Daoy (cell line): ENCODE measurements around the gene TBC1D21. TPM values are rescaled to one million over a fixed set of nuclear protein-coding genes. Genes with fewer than 3 reads are reported as not detected.

Experiments used
- DNase-seq: peaks from one replicate; pipeline ENCODE4 v3.0.0-alpha.2; 2015; ENCODE audit warnings: low read depth
- total RNA-seq: library from RNA; depleted of rRNA; stranded (reverse); fragments of >200 nt; shearing (Covaris generic); gene quantifications from 2 replicates; pipeline ENCODE4 v1.2.3, GENCODE V29; 2014

TBC1D21 gene
- total RNA-seq, 1 experiment from 2014 or later: not detected

- no peak for DNase-seq
Measured at GRCh38 chr15:73858062-73858461, 15.3 kb upstream of the TBC1D21 start.

GRCh38 chr15:73862276-73862675 is 11.1 kb upstream of the TBC1D21 start:
- no peak for DNase-seq

GRCh38 chr15:73865379-73865778 is 8.0 kb upstream of the TBC1D21 start:
- DNase-seq: no peak

GRCh38 chr15:73865904-73866303 is 7.5 kb upstream of the TBC1D21 start:
- DNase-seq: no peak

GRCh38 chr15:73866481-73866880 is 6.9 kb upstream of the TBC1D21 start:
- no peak for DNase-seq

- DNase-seq: no peak
Measured at GRCh38 chr15:73866881-73867410, 6.4 kb upstream of the TBC1D21 start.

GRCh38 chr15:73867426-73867825 is 5.9 kb upstream of the TBC1D21 start:
- no peak for DNase-seq

- DNase-seq: no peak
Measured at GRCh38 chr15:73867956-73868355, 5.4 kb upstream of the TBC1D21 start.

GRCh38 chr15:73869216-73869995 is 4.0 kb upstream of the TBC1D21 start:
- no peak for DNase-seq

GRCh38 chr15:73870700-73871408 is 2.5 kb upstream of the TBC1D21 start:
- peak; percentile 67 for DNase-seq

- DNase-seq: peak; percentile 34
Measured at GRCh38 chr15:73872346-73872745, 1.0 kb upstream of the TBC1D21 start.

- DNase-seq: peak; percentile 30
Measured at GRCh38 chr15:73873889-73874511, 636 bp downstream of the TBC1D21 start.

GRCh38 chr15:73879426-73879825 is 6.1 kb downstream of the TBC1D21 start:
- DNase-seq: no peak

- no peak for DNase-seq
Measured at GRCh38 chr15:73881579-73882320, 8.4 kb downstream of the TBC1D21 start.

- no peak for DNase-seq
Measured at GRCh38 chr15:73882761-73883419, 9.5 kb downstream of the TBC1D21 start.

GRCh38 chr15:73884159-73884558 is 10.8 kb downstream of the TBC1D21 start:
- DNase-seq: no peak

- DNase-seq: no peak
Measured at GRCh38 chr15:73885954-73886700, 12.8 kb downstream of the TBC1D21 start.

GRCh38 chr15:73886717-73887345 is 13.5 kb downstream of the TBC1D21 start:
- no peak for DNase-seq

GRCh38 chr15:73887481-73887880 is 14.1 kb downstream of the TBC1D21 start:
- DNase-seq: no peak
